Suprapubic skin (tissue), 4 donors: ENCODE measurements around the gene GOLGA8H. TPM values are rescaled to one million over a fixed set of nuclear protein-coding genes. Genes with fewer than 3 reads are reported as not detected.
"Not testable (repeated sequence)": the region's sequence is repeated elsewhere in the genome, so short reads cannot be mapped to it uniquely, and the experiment has no call there.

Experiments used
- DNase-seq, 2 donors: peaks; one replicate each; pipeline ENCODE4 v3.0.0-alpha.2; 2019; ENCODE audit warnings: low spot score in 2 of 2
- H3K27ac ChIP-seq: fragments of 200-600 bp; sonication (generic); one replicate; pipeline ENCODE4 v1.5.1; 2019
- H3K27me3 ChIP-seq: fragments of 200-600 bp; sonication (generic); one replicate; pipeline ENCODE4 v1.5.1; 2019
- H3K36me3 ChIP-seq: fragments of 200-600 bp; sonication (generic); one replicate; pipeline ENCODE4 v1.5.1; 2019
- H3K4me1 ChIP-seq: fragments of 200-600 bp; sonication (generic); one replicate; pipeline ENCODE4 v1.5.1; 2019
- H3K4me3 ChIP-seq: fragments of 200-600 bp; sonication (generic); one replicate; pipeline ENCODE4 v1.5.1; 2019; ENCODE audit warnings: mild to moderate bottlenecking
- H3K9me3 ChIP-seq: fragments of 200-600 bp; sonication (generic); one replicate; pipeline ENCODE4 v1.5.1; 2019
- CTCF ChIP-seq, 2 donors: fragments of 200-600 bp in 1 of 2; fragments of 450-650 bp in 1 of 2; sonication (generic) in 1 of 2; IDR thresholded peaks; one replicate each; pipeline ENCODE4 v1.5.1; 2016 to 2019; ENCODE audit warnings: antibody characterized with exemption in 2 of 2, mild to moderate bottlenecking in 1 of 2, moderate library complexity in 1 of 2
- POLR2AphosphoS5 ChIP-seq, 3 donors: sonication (generic); formaldehyde crosslinking; IDR thresholded peaks; one replicate each; pipeline ENCODE4 v1.6.1; 2017; ENCODE audit warnings: antibody characterized with exemption in 3 of 3
- WGBS: methylation state at CpG from one replicate; pipeline ENCODE4 v1.1.5; 2018; 5-methylcytosine and 5-hydroxymethylcytosine counted together
- total RNA-seq, 4 donors: library from RNA; depleted of rRNA; stranded (reverse); fragments of >200 nt; gene quantifications; one replicate each; pipeline ENCODE4 v1.1.0, GENCODE V29; 2016

Gene GOLGA8H
- total RNA-seq, result under 1 TPM in 1 of 4 donors, not detected in 3; 0.64 TPM

GRCh38 chr15:30603796-30604195 lies at the start of gene GOLGA8H:
Gene GOLGA8H (plus strand): TSS chr15:30604028. CDS start chr15:30604126, 98 bp downstream.
- not testable (repeated sequence) for H3K36me3 ChIP-seq, DNase-seq, H3K27me3 ChIP-seq, H3K4me3 ChIP-seq, H3K9me3 ChIP-seq, H3K4me1 ChIP-seq, H3K27ac ChIP-seq
- 89% methylated on average over 8 of the region's 8 CpGs for WGBS

- H3K27me3 ChIP-seq, H3K9me3 ChIP-seq, H3K36me3 ChIP-seq, H3K4me1 ChIP-seq, H3K4me3 ChIP-seq, H3K27ac ChIP-seq: not testable (repeated sequence)
- DNase-seq, result peak in 1 of 2 donors; percentile 14
- WGBS, result no CpG with 5 or more reads among the region's 6 CpGs
Observed at GRCh38 chr15:30566949-30567348, 36.9 kb upstream of the GOLGA8H start.

GRCh38 chr15:30573012-30573491 lies 30.8 kb upstream of the GOLGA8H start:
- H3K27me3 ChIP-seq, H3K27ac ChIP-seq, DNase-seq, H3K4me1 ChIP-seq, H3K36me3 ChIP-seq, H3K9me3 ChIP-seq: not testable (repeated sequence)
- WGBS, result no CpG with 5 or more reads among the region's 38 CpGs
- H3K4me3 ChIP-seq, result peak overlapping the region; percentile 30

- not testable (repeated sequence) for H3K36me3 ChIP-seq, H3K27me3 ChIP-seq, H3K27ac ChIP-seq, H3K9me3 ChIP-seq, H3K4me3 ChIP-seq, H3K4me1 ChIP-seq, DNase-seq
- no CpG with 5 or more reads among the region's 6 CpGs for WGBS
Observed at GRCh38 chr15:30579394-30579970, 24.3 kb upstream of the GOLGA8H start.

GRCh38 chr15:30580716-30581115 lies 23.1 kb upstream of the GOLGA8H start:
- H3K9me3 ChIP-seq, H3K27ac ChIP-seq, H3K27me3 ChIP-seq, H3K36me3 ChIP-seq, H3K4me1 ChIP-seq, DNase-seq, H3K4me3 ChIP-seq: not testable (repeated sequence)
- no CpG with 5 or more reads among the region's 4 CpGs for WGBS

- 23% methylated on average over 2 of the region's 2 CpGs for WGBS
- not testable (repeated sequence) for H3K4me1 ChIP-seq, H3K4me3 ChIP-seq, H3K27me3 ChIP-seq, H3K9me3 ChIP-seq, DNase-seq, H3K27ac ChIP-seq, H3K36me3 ChIP-seq
Observed at GRCh38 chr15:30598953-30599352, 4.9 kb upstream of the GOLGA8H start.

GRCh38 chr15:30612271-30612670 lies 8.4 kb downstream of the GOLGA8H start:
- WGBS, result no CpG with 5 or more reads among the region's 6 CpGs
- not testable (repeated sequence) for DNase-seq, H3K27me3 ChIP-seq, H3K36me3 ChIP-seq, H3K4me1 ChIP-seq, H3K9me3 ChIP-seq, H3K4me3 ChIP-seq, H3K27ac ChIP-seq

- 0% methylated on average over 2 of the region's 3 CpGs for WGBS
- H3K27me3 ChIP-seq, H3K9me3 ChIP-seq, DNase-seq, H3K4me1 ChIP-seq, H3K36me3 ChIP-seq, H3K4me3 ChIP-seq, H3K27ac ChIP-seq: not testable (repeated sequence)
- TF ChIP-seq CTCF (IDR thresholded peaks at IDR 0.05), result peak in 1 of 2 donors; percentile 21
Observed at GRCh38 chr15:30621342-30621741, 17.5 kb downstream of the GOLGA8H start.

GRCh38 chr15:30625436-30626193 lies 21.8 kb downstream of the GOLGA8H start, which contains the start of gene ARHGAP11B:
Gene ARHGAP11B (plus strand): TSS chr15:30626128.
- under 1% methylated on average over 33 of the region's 35 CpGs for WGBS
- H3K4me3 ChIP-seq, result peak within 1 kb of the TSS; percentile 64

GRCh38 chr15:30626194-30626565 lies 22.4 kb downstream of the GOLGA8H start:
- H3K9me3 ChIP-seq, H3K27me3 ChIP-seq, H3K36me3 ChIP-seq, H3K4me1 ChIP-seq, DNase-seq: not testable (repeated sequence)
- H3K27ac ChIP-seq, result peak overlapping the region; percentile 85
- WGBS, result under 1% methylated on average over 11 of the region's 22 CpGs
- peak overlapping the region; percentile 64 for H3K4me3 ChIP-seq

More at GRCh38 chr15:30625436-30626193, 21.8 kb downstream of the GOLGA8H start, which contains the start of gene ARHGAP11B:
- not testable (repeated sequence) for H3K27me3 ChIP-seq, H3K4me1 ChIP-seq, H3K9me3 ChIP-seq, H3K36me3 ChIP-seq
- peak within 1 kb of the TSS; percentile 85 for H3K27ac ChIP-seq
- peak; percentile 91 to 96 for DNase-seq
- TF ChIP-seq POLR2AphosphoS5 (IDR thresholded peaks at IDR 0.05), result peak in 1 of 3 donors; percentile 71

GRCh38 chr15:30626632-30627031 lies 22.8 kb downstream of the GOLGA8H start:
- not testable (repeated sequence) for H3K36me3 ChIP-seq, H3K9me3 ChIP-seq, H3K4me1 ChIP-seq, DNase-seq, H3K27me3 ChIP-seq, H3K27ac ChIP-seq
- under 1% methylated on average over 20 of the region's 20 CpGs for WGBS
- peak overlapping the region; percentile 64 for H3K4me3 ChIP-seq
